Measurements from ENCODE around the gene NLRP1.

Gene NLRP1

DNA sequence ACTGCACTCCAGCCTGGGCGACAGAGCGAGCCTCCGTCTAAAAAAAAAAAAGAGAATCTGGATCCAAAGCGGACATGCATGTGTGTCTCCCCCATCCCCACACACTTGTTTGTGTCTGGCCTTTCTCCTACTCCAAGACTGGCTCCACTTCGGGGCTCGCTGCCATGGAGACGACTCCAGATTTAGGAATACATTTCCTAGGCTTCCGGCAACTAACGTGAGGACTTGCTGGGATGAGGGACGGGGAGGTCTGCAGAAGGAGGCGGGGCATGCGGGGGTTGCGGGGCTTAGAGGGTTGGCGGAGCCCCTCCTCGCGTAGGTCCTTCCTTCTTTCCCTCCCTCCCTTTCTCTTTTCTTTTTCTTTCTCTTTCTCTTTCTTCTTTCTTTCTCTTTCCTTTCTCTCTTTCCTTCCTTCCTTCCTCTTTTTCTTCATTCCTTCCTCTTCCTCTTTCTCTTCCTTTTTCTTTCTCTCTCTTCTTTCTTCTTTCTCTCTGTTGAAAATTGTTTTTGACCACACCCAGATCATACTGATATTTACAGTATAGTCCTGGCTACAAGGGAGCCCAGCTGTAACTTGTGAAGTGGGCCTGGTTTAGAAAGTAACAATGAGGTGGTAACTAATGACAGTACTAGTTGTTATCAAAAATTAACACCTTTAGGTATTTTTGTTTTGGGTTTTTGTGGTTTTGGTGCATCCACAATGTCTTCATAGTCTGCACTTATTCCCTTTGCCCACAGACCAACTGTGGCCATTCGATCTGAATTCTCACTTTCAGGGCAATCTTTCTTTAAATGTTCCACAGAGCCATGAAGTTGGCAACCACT lies 72.7 kb downstream of the NLRP1 start:
- DNase-seq = no peak

DNA sequence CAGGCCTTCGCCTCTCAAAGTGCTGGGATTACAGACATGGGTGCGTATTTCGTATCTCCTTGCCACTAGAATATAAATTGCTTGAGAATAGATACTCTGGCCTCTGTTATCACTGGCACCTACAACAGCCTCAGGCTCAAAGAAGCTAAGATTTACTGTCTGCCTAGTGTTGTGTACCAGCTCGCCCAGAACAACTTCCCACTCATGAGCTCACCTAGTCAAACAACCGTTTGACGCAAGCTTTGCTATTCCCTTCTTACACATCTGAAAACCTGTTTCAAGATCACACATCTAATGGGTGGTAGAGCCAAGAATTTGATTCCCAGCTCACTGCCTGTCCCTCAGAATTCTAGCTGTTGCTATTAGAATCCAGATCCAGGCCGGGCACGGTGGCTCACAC lies 73.5 kb downstream of the NLRP1 start:
- DNase-seq = no peak

DNA sequence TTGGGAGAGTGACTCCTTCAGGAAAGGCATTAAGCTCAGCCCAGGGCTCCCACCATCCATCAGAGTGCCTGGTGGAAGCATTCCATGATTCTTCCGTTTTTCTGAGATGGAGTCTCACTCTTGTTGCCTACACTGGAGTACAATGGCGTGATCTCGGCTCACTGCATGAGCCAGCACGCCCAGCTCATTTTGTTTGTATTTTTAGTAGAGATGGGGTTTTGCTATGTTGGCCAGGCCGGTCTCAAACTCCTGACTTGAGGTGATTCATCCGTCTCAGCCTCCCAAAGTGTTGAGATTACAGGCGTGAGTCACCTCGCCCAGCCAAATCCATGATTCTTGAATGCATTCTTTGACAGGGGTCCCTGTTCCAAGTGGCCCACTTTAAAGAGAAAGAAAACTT lies 74.8 kb downstream of the NLRP1 start:
- no peak for DNase-seq

DNA sequence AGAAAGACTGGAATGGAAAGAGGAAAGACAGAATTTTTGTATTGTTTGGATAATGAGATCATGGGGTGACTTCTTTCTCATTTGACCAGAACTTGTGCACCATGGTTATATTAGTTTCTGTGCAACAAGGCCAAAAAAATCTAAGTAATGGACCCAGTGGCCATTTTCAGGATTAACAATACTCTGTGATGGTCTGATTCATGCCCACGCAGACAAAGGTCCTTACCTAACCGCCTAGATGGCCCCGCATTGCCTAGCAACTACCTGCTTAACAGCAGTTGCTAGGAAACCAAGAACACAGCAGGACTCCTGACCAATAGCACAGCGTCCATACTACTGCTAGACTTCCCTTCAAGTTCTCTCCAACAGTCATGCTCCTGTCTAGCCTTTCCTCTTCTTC lies 75.5 kb downstream of the NLRP1 start:
- no peak for DNase-seq

DNA sequence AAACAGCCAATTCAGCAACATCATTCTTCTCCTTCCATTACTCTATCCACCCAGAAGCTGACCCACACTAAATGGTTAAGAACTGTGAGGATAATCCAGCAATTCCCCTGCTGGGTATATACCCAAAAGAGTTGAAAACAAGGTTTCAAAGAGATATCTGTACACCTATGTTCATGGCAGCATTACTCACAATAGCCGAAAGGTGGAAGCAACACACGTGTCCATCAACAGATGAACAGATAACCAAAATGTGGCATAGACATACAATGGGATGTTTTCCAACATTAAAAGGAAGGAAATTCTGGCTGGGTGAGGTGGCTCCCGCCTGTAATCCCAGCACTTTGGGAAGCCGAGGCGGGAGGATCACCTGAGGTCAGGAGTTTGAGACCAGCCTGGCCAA lies 78.0 kb downstream of the NLRP1 start:
- no peak for DNase-seq

DNA sequence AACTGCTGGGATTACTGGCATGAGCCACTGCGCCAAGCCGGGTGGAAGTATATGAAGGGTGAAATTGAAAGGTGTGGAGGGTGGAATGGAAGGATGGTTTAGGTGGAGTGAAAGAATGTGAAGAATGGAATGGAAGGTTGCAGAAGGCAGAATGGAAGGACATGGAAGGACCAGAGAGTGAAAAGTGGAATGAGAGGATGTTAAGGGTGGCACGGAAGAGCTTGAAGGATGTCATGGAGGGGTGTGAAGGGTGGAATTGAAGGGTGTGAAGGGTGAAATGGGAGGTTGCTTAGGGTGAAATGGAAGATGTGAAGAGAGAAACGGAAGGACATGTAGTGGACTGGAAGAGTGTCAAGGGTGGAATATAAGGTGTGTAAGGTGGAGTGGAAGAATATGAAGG lies 81.8 kb downstream of the NLRP1 start:
- no peak for DNase-seq

DNA sequence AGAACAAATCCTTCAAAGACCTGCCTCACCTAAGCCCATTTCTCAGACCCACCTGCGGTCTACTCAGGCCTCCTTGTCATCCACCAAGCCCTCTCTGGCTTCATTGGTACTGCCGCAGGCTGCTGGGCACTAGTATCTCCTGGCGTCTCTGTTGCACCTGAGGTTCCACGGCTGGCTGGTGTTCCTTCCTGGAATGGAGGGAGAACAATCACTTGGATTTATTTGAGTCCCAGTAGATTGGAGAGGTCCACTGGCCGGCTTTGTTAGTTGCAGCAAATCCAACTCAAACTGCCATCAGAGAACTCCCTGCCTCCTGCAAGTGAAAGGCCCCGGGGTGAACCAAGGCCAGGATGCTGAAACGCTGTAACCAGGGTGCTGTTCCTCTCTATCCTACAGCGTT lies 82.6 kb downstream of the NLRP1 start:
- DNase-seq = no peak

DNA sequence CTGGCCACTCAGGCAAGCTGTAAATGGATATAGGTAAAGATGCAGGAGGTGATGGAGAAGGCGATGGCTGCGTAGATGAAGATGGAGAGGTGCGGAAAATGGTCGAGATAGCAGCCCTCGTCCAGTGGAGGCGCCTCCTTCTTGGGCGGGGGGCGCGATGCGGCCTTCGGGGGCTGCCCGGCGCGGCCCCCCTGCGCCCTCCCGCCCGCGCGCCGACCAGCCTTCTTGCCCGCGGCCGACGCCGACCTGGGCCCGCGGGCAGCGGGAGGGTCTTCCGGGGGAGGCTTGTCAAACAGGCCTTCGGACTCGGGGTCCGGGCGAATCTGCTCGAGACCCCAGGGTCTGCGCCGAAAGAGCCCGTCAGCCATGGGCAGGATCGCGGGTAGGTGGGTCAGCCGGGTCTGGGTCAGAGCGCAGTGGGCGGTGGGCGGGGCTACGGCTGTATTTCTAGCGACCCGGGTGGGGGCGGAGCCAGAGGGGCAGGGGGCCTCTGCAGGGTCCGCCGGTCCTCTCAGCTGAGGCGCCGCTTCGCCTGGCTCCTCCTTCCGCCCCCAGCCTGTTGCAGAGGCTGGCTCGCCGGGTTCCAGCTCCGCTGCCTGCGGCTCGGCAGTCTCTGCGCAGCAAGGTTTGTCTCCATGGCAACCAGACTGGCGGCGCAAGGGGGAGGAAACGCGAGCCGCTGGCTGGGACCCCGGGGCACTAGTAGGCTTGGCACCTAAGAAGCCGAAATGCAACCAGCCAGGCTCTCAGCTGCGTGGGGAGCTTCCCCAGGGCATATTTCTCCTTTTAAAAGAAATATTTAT lies 83.5 kb downstream of the NLRP1 start:
- peak; percentile 83 to 86 for DNase-seq

DNA sequence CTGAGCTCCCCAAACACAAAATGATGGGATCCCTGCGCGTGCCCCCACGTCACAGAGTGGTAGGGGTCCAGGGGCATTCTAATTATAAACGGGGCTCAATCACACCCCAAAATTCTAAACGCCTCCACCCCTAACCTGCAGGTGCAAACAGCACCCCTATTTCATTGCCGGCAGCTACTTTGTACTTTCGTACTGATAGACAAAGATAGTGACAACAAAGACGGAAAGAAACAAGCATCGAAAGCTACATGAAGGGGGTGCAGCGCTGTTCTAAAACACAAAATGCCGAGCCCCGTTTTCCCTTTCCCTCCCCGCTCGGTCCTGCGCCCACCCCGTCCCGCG lies 84.1 kb downstream of the NLRP1 start:
- peak in 1 of 2 donors; percentile 4 for DNase-seq

DNA sequence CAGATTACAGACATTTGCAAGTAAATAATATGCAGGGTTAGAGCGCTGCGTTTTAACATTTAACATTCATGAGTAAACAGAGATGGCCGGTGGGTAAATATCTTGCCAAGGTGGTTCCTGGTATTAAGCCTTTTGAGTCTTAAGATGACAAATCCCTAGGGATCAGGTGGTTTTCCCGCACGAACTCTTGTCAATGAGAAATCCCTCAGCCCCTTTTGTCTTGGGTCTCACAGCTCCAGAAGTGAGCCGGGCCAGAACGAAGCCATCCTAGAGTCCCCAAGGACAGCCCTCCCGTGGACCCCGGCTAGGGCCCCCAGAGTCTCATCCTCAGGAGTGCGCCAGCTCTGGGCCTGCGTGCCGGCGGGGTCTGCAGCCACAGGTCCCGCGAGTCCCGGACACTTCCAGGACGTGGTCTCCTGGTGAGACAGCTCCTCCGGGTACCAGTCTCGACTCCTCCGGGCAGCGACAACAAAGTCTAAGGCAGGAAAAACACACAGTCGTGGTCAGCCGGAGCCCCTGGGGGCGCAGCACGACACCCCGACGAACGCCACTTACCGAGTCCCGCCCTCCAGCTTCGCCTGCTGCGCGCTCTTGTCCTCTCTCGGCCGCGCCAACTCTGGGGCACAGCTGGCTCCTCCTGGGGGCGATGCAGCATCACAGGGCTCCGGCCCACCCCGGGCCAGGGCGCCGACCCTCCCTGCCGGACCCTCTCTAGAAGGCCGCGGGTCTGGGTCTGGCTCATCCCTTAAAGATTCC lies 84.7 kb downstream of the NLRP1 start:
- DNase-seq = no peak

DNA sequence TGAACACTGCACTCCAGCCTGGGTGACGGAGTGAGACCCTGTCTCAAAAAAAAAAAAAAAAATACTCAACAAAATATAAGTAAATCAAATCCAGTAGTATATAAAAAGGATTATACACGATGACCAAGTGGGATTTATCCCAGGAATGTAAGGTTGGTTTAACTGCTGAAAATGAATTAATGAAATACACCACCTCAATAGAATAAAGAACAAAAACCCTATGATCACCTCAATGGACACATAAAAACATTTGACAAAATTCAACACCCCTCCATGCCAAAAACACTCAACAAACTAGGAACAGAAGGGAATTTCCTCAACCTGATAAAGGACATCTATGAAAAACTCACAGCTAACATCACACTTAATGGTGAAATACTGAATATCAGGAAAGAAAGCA lies 91.3 kb downstream of the NLRP1 start:
- no peak for DNase-seq

DNA sequence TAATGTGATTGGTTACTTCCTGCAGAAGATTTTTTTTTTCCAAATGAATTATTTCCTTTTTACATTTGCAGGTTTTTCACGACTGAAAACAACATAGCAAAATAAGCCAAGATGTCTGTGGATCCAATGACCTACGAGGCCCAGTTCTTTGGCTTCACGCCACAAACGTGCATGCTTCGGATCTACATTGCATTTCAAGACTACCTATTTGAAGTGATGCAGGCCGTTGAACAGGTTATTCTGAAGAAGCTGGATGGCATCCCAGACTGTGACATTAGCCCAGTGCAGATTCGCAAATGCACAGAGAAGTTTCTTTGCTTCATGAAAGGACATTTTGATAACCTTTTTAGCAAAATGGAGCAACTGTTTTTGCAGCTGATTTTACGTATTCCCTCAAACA lies 95.6 kb downstream of the NLRP1 start:
- no peak for DNase-seq

DNA sequence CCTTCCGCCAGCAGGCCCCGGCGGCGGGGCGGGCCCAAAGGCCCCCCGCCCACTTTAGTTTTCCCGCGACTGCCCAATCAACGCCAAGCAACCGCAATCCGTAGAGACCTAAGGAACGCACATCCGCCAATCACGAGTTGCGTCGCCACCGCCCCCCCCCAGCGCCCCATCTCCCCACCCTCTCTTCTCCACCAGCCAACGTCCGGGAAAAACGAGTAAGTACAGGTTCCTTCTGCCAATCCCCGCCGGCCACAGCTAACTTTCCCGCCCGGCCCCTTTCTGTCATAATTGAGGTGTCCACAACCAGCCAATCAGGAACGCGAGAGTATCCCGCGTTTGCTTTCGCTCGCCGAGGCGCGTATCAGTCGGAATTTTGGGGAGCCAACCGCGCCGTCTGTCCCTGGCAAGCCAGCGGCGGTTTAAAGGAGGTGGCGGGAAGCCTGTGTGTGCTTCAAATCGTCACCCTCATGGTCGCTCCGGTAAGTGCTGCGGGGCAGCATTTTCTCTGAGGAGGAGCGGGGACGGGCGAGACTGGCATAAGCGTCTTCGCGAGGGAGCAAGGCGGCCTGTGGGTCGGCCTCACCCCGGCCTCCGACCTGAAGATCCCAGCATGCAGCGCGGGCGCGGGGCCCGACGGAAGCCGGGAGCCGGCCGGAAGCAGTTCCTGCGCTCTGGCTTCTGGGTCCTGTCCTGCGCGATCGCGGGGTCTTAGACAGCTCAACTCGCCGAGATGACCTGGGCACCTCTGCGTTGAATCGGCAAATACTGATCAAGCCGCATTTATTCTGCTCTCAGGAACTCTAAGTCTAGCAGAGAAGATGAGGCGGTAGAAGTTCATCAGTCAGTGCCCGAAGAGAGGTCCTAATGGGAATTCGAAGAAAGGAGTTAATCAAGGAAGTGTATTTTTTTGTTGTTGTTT lies 97.8 kb downstream of the NLRP1 start, which contains the start of gene MIS12:
TSS of gene MIS12 (plus strand) at position 361 of the 919 bp plus-strand sequence. CDS start 2,297 bp downstream, outside the sequence.
- DNase-seq = peak; percentile 99

DNA sequence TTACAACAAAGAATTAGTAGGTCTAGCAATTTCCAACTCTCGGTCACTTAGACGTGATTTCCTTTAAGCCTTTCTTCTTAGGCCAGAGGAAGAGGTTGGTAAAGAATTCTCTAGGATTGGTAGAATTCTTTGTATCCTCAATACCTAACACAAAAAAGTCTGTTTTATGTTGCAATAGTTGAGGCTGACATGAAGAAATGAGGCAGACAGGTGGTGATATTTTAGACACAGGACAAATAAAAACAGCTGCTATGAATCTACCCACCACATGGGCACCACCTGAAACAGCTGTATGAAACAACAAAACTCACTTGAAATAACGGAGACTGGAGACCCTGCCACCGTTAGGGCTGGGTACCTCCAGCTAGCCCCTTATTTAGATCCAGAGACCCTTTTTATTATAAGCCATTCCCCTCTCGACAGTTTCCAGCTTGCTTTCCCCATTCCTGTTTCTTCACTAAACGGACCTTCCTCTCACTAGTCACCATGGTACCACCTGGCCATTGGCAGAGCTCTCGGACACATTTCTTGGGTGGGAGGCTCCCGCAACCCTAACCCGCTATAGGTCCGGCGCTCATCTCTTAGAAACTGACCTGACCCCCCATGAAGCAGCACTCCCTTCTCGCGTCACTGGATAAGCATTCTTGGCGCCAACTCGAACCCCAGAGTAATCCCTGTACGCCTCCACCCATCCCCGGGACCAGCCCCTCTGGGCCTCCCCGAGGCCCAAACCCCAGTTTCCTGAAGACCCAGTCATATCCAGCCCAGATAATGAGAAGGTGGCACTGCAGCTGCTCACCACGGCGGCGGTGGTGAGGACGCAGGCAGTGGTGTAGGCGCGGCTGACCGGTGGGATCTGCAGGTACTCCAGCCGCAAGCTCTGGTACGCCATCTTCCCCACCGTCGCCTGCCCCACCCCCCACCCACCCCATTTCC lies 98.8 kb downstream of the NLRP1 start, which contains the start of gene DERL2:
TSS of gene DERL2 (minus strand) at position 909 of the 936 bp plus-strand sequence. CDS start at position 892, 17 bp downstream.
- DNase-seq = no peak

DNA sequence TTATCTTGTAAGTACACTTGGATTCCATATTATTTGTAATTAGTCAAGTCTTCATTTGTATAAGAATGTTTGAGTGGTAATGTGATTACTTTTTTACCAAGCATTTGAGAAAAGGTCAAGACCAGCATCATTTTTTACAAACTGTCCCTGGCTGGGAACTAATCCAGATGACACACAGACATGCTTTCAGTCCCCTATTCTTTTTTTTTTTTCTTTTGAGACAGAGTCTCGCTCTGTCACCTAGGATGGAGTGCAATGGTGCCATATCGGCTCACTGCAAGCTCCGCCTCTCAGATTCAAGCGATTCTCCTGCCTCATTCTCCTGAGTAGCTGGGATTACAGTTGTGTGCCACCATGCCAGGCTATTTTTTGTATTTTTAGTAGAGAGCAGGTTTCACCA lies 102.9 kb downstream of the NLRP1 start:
- no peak for DNase-seq

DNA sequence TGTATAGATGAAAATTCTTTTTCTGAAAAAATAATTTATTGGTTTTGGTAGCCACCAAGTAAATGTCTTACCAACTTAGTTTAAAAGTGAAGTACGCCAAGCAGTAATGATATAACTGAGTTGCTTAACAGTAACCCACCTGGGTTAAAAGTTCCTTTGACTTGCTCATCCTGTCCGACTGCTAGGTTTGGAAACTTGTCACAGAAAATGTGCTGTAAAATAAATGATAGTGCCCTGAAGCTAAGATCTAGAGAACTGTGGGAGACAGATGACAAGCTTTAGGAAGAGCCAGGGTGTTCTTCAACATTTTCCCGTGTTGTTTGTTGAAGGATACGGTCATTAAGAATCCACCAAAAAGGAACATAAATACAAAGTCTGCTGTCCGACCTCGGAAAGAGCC lies 103.3 kb downstream of the NLRP1 start:
- no peak for DNase-seq

DNA sequence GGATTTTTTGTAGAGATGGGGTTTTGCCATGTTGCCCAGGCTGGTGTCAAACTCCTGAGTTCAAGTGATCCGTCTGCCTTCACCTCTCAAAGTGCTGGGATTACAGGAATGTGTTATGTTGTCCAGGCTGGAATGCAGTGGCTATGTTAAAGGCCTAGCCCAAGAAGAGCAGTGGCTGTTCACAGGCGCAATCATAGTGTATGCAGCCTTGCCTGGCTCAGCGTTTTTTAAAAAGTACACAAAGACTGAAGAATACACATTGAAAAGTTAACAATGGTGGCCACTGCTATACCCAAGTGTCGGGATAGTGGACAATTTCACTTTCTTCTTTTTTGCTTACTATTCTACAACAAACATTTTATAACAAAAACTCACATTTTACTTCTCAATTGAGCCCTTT lies 105.3 kb downstream of the NLRP1 start:
- no peak for DNase-seq

DNA sequence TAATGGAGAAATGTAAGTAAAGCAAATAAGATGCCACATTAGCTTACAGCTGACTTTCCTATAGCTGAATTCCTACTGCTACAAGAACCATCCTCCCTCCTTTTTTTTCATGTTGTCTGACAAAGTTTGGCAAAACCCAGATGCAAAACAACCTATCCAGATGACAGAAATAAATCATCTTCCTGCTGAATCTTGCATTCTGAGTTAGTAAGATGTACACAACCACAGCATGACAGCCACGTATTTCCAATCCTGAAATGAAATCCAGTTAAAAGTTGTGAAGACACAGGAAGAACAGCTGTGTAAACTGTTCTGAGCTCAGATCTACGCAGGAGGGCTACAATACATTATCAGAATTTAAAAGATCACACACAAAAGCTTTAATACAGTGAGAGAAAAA lies 110.4 kb downstream of the NLRP1 start:
- DNase-seq = no peak

DNA sequence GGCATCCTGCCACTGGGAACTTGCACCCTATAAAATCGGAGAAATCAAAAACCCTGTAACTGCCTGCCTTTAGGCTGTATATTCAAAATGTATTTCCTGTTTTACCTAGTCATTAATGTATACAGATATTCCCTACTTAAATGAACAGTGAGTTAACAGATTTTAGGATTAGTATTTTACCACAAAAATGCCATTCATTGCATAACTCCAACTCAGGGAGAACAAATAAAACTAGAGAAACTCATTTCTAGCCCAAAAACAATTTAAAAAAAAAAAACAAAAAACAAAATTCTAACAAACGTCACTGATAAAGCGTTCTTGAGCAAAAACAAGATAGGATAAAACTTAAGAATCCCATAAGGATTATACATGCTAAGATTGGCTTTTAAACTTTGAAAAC lies 111.8 kb downstream of the NLRP1 start:
- no peak for DNase-seq

DNA sequence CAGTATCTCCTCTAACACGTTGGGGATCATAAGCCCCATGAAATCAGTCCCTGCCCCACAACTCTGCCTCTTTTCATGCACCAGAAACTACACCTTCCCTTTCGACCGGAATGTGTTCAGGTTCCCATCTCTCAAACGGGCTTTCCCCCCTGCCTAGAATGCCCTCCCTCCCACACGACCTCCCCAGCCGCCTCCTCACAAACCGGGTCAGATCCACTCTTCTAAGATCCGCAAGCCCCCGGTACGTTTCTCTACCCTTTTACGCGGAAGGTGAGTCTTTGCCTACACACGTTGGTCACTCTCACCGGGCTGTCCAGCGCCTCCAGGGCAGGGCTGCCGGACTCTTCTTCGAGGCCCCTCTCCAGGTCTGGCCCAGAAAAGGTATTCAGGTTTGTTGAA lies 116.2 kb downstream of the NLRP1 start:
- peak in 1 of 2 donors; percentile 13 for DNase-seq

DNA sequence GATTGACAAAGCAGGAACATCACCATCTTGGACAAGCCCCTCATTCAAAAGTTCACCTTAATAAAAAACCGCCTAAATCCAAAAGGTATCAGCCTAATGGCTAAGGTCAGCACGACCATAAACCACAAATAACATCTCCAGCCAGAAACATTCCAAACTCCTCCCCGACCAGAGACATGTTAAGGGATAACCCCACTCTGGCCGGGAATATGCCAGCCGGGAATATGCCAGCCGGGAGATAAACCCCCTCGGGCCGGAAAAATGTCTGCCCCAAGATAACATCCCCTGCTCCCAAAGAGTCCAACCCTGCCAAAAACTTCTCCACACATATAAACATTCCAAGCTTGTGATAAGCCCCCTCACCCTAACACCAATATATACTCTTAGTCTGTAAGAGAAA lies 116.9 kb downstream of the NLRP1 start:
- no peak for DNase-seq
